ENCODE data around the gene CCDC43. TPM values are rescaled to one million over a fixed set of nuclear protein-coding genes. Genes with fewer than 3 reads are reported as not detected.

The CCDC43 gene
- polyA plus RNA-seq, 1 experiment = 18.0 TPM

- ChIA-PET POLR2A (no interaction called here), CTCF (interaction anchor here (1.0 to 7.0 kb wide), 2 partner anchors 42 to 97 kb away, joined by 3 to 84 read pairs; no protein-coding TSS in a partner anchor)
- Histone ChIP-seq H3K9me3 (ENCODE audit: control insufficient read depth, insufficient read depth, low read length) (peaks cover 3% of the 10 kb centered on the region; the same call in 1 of the 2 replicates), H3K4me3 (ENCODE audit: low read depth, low read length) (no peak overlapping the region), H3K27me3 (ENCODE audit: control insufficient read depth, insufficient read depth, low read length) (no peaks in the 10 kb centered on the region), H3K27ac (ENCODE audit: low read depth, low read length) (no peak overlapping the region)
- TF ChIP-seq, protein P1, sequence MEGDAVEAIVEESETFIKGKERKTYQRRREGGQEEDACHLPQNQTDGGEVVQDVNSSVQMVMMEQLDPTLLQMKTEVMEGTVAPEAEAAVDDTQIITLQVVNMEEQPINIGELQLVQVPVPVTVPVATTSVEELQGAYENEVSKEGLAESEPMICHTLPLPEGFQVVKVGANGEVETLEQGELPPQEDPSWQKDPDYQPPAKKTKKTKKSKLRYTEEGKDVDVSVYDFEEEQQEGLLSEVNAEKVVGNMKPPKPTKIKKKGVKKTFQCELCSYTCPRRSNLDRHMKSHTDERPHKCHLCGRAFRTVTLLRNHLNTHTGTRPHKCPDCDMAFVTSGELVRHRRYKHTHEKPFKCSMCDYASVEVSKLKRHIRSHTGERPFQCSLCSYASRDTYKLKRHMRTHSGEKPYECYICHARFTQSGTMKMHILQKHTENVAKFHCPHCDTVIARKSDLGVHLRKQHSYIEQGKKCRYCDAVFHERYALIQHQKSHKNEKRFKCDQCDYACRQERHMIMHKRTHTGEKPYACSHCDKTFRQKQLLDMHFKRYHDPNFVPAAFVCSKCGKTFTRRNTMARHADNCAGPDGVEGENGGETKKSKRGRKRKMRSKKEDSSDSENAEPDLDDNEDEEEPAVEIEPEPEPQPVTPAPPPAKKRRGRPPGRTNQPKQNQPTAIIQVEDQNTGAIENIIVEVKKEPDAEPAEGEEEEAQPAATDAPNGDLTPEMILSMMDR (IDR thresholded peaks at IDR 0.05; ENCODE audit: low read depth, low read length) = no peak
- no peak for DNase-seq (ENCODE audit: low read depth, low spot score)
Measured at GRCh38 chr17:44630703-44631102, 58.9 kb downstream of the CCDC43 start.

- peaks cover 3% of the 10 kb centered on the region; the same call in 1 of the 2 replicates for H3K9me3 ChIP-seq (ENCODE audit: control insufficient read depth, insufficient read depth, low read length)
- POLR2A ChIA-PET = no interaction called here
- no peak for DNase-seq (ENCODE audit: low read depth, low spot score)
- TF ChIP-seq, protein P1 (IDR thresholded peaks at IDR 0.05; ENCODE audit: low read depth, low read length) = no peak
- CTCF ChIA-PET = interaction anchor here (7.0 kb wide), 1 partner anchor 96 kb away, joined by 84 read pairs; no protein-coding TSS in a partner anchor
- H3K27ac ChIP-seq (ENCODE audit: low read depth, low read length) = no peak overlapping the region
- no peak overlapping the region for H3K4me3 ChIP-seq (ENCODE audit: low read depth, low read length)
- no peaks in the 10 kb centered on the region for H3K27me3 ChIP-seq (ENCODE audit: control insufficient read depth, insufficient read depth, low read length)
Measured at GRCh38 chr17:44629314-44629713, 60.3 kb downstream of the CCDC43 start.

DNA sequence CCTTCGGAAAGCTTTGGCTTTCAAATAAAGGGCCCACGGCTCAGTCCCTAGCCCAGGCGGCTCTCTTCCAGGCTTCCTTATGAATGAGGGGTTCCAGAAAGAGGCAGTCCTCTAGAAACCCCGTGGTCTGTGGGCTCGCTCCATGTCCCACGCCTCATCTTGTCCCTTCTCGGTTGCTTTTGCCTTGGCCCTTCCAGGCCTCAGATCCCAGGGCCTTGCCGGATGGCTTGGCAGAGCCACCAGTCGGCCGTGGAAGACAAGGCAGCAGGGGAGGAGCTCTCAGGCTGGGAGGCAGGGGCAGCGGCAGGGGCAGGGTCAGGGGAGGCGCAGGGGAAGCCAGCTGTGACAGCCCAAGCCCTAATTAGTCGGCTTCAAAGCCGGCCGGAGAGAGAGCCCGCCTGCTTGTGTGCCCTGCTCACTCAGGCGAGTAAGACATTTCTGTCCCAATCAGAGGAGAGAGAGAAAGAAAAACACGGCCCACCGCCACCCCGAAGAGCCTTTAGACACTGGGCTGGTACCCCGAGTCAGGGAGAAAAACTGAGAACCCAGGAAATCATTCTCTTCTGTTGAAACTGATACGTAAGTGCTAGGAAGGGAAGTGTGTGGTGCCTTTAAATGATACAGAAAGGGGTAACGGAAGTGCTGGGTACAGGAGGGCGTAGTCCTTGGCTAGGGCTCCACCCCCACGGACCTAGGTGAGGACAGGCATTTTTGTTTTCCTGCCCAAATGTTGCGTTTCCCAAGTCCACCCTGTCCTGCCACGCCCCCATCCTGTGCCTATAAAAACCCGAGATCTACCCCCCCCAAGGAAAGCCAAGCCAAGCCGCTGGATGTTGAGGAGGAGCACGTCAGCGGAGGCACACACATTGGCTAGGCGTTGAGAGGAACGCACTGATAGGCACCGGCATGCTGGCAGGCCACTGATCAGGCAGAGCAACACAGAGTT is 61.1 kb downstream of the CCDC43 start:
- CTCF ChIA-PET = interaction anchor here (0.5 to 1.5 kb wide), 2 partner anchors 17 to 95 kb away, joined by 3 to 4 read pairs; no protein-coding TSS in a partner anchor
- H3K9me3 ChIP-seq (ENCODE audit: control insufficient read depth, insufficient read depth, low read length) = peaks cover 3% of the 10 kb centered on the region; the same call in 1 of the 2 replicates
- H3K27me3 ChIP-seq (ENCODE audit: control insufficient read depth, insufficient read depth, low read length) = no peaks in the 10 kb centered on the region
- H3K27ac ChIP-seq (ENCODE audit: low read depth, low read length) = no peak overlapping the region
- TF ChIP-seq, protein P1 (IDR thresholded peaks at IDR 0.05; ENCODE audit: low read depth, low read length) = no peak
- no peak overlapping the region for H3K4me3 ChIP-seq (ENCODE audit: low read depth, low read length)
- DNase-seq (ENCODE audit: low read depth, low spot score) = no peak
- POLR2A ChIA-PET = no interaction called here

GRCh38 chr17:44627513-44628242 is 61.9 kb downstream of the CCDC43 start:
- POLR2A ChIA-PET = no interaction called here
- CTCF ChIA-PET = interaction anchor here (0.5 to 1.5 kb wide), 4 partner anchors 16 to 143 kb away, joined by 3 to 5 read pairs (median 4); no protein-coding TSS in a partner anchor
- no peak for DNase-seq (ENCODE audit: low read depth, low spot score)

More at GRCh38 chr17:44627513-44628242, 61.9 kb downstream of the CCDC43 start:
- Histone ChIP-seq H3K9me3 (ENCODE audit: control insufficient read depth, insufficient read depth, low read length) (peaks cover 3% of the 10 kb centered on the region), H3K4me3 (ENCODE audit: low read depth, low read length) (no peak overlapping the region), H3K27ac (ENCODE audit: low read depth, low read length) (no peak overlapping the region), H3K27me3 (ENCODE audit: control insufficient read depth, insufficient read depth, low read length) (no peaks in the 10 kb centered on the region)
- TF ChIP-seq, protein P1 (IDR thresholded peaks at IDR 0.05; ENCODE audit: low read depth, low read length) = no peak

Small RNAs within 50 kb of the gene (small RNA-seq; reads per million reads assigned to genes)
- gene RN7SL819P (ENCODE audit: insufficient read length, low read depth) (not detected), gene SMCO4P1 (ENCODE audit: insufficient read length, low read depth) (not detected)

Other genes starting within 250 kb of the CCDC43 start
- 16.3 and 16.4 TPM in 2 replicates for gene GPATCH8, start 186.4 kb downstream of the CCDC43 start, polyA plus RNA-seq (2011; rRNA removed)
- gene FZD2, start 132.3 kb downstream of the CCDC43 start, polyA plus RNA-seq (2011; rRNA removed) = 49.4 and 73.4 TPM in 2 replicates
- 0.21 and 0.36 TPM in 2 replicates for gene MEIOC, start 33.3 kb downstream of the CCDC43 start, polyA plus RNA-seq (2011; rRNA removed)
- 2.6 and 3.0 TPM in 2 replicates for gene DBF4B, start 18.9 kb upstream of the CCDC43 start, polyA plus RNA-seq (2011; rRNA removed)
- 0.29 and 0.37 TPM in 2 replicates for gene ADAM11, start 69.2 kb upstream of the CCDC43 start, polyA plus RNA-seq (2011; rRNA removed)
- 20.6 and 22.1 TPM in 2 replicates for gene GJC1, start 140.5 kb upstream of the CCDC43 start, polyA plus RNA-seq (2011; rRNA removed)
- not detected in 2 replicates for gene HIGD1B, start 158.1 kb upstream of the CCDC43 start, polyA plus RNA-seq (2011; rRNA removed)
- gene EFTUD2, start 209.7 kb upstream of the CCDC43 start, polyA plus RNA-seq (2011; rRNA removed) = 123 and 147 TPM in 2 replicates
- 0.40 and 0.46 TPM in 2 replicates for gene GFAP, start 225.7 kb upstream of the CCDC43 start, polyA plus RNA-seq (2011; rRNA removed)

Data from AG04450 (cell line).